ENCODE measurements around the gene COL9A1. TPM values are rescaled to one million over a fixed set of nuclear protein-coding genes. Genes with fewer than 3 reads are reported as not detected.

The COL9A1 gene
- total and polyA plus RNA-seq, 9 of the 15 experiments (the other 6 are each of a cell fraction or from before 2014, with no cell fraction given): 0.01 to 0.13 (median 0.06) TPM; not detected in 1

DNA sequence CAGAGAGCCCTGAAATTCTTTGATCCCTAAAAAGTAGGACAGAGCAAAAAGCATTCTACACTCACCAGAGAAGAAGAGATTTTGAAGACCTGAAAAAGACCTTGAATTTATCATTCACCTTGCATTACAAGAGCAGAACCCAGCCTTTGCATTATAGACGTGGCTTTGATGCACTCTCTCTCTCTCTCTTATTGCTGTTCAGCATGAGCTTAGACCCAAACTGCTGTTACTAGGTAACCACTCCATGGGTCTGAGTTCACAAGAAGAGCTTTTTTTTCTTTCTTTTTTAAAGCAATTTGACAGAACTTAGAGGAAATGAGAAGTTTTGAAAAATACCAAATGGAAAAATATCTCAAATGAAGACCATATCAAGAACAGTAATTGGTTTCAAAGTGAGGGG, 44.4 kb downstream of the COL9A1 start:
- in situ Hi-C loops (cut with MboI) (no loop called here), intact Hi-C loops (cut with micrococcal nuclease) (no loop called here)
- Histone ChIP-seq H3K27ac (ENCODE audit: extremely low read depth, low read depth, low read length) (no peak overlapping the region), H3K27me3 (ENCODE audit: control insufficient read depth in 2 of 2, insufficient read depth in 2 of 2, low read length in 2 of 2) (peaks cover 2 to 7% of the 10 kb centered on the region in 2 experiments; a peak in 2 of 5 replicates), H3K9ac (ENCODE audit: insufficient read depth in 1 of 2, low read depth in 2 of 2, low read length in 2 of 2) (no peak overlapping the region), H3K36me3 (ENCODE audit: control insufficient read depth, insufficient read depth, low read length) (no peaks in the 10 kb centered on the region), H3K9me1 (ENCODE audit: control insufficient read depth, insufficient read depth, low read length) (no peaks in the 10 kb centered on the region), H3K4me2 (ENCODE audit: insufficient read depth, low read length) (no peak overlapping the region), H3K4me3 (no peak overlapping the region), H3K4me1 (replicated peaks in 1 of 2; ENCODE audit: control insufficient read depth in 2 of 2, insufficient read depth in 2 of 2, low read length in 2 of 2) (no peaks in the 10 kb centered on the region), H3K9me3 (replicated peaks; ENCODE audit: control insufficient read depth, insufficient read depth, low read depth, low read length) (no peaks in the 10 kb centered on the region), H3K79me2 (ENCODE audit: control insufficient read depth, insufficient read depth, low read length) (no peaks in the 10 kb centered on the region), H2AFZ (ENCODE audit: low read depth, low read length) (no peak overlapping the region), H4K20me1 (replicated peaks; ENCODE audit: control insufficient read depth, insufficient read depth, low read length) (no peaks in the 10 kb centered on the region; the same call in 1 of the 2 replicates)
- no peak for ATAC-seq
- no peak for TF ChIP-seq DEAF1 (CRISPR knock-in tag; IDR thresholded peaks at IDR 0.05)
- TF ChIP-seq MITF (IDR thresholded peaks at IDR 0.05): no peak
- no peak for TF ChIP-seq UBTF (IDR thresholded peaks at IDR 0.05; ENCODE audit: borderline replicate concordance in 1 of 2, low read depth in 2 of 2, low read length in 2 of 2)
- TF ChIP-seq, protein P1, sequence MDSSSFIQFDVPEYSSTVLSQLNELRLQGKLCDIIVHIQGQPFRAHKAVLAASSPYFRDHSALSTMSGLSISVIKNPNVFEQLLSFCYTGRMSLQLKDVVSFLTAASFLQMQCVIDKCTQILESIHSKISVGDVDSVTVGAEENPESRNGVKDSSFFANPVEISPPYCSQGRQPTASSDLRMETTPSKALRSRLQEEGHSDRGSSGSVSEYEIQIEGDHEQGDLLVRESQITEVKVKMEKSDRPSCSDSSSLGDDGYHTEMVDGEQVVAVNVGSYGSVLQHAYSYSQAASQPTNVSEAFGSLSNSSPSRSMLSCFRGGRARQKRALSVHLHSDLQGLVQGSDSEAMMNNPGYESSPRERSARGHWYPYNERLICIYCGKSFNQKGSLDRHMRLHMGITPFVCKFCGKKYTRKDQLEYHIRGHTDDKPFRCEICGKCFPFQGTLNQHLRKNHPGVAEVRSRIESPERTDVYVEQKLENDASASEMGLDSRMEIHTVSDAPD (CRISPR knock-in tag; IDR thresholded peaks at IDR 0.05): no peak
- TF ChIP-seq E2F3 (CRISPR knock-in tag; IDR thresholded peaks at IDR 0.05): no peak
- TF ChIP-seq, protein P2, sequence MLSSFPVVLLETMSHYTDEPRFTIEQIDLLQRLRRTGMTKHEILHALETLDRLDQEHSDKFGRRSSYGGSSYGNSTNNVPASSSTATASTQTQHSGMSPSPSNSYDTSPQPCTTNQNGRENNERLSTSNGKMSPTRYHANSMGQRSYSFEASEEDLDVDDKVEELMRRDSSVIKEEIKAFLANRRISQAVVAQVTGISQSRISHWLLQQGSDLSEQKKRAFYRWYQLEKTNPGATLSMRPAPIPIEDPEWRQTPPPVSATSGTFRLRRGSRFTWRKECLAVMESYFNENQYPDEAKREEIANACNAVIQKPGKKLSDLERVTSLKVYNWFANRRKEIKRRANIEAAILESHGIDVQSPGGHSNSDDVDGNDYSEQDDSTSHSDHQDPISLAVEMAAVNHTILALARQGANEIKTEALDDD (IDR thresholded peaks at IDR 0.05): no peak
- TF ChIP-seq CBX1 (IDR thresholded peaks at IDR 0.05; ENCODE audit: low read depth): no peak
- FAIRE-seq: no peak
- DNase-seq (ENCODE audit: extremely low read depth in 1 of 4, low spot score in 3 of 4): no peak
- 0% methylated on average over 1 of the region's 1 CpG for WGBS (ENCODE audit: insufficient coverage, low coverage, missing lambda C conversion rate)
- ChIA-PET POLR2A (no interaction called here), CTCF (ENCODE audit: low intra/inter-chr PET ratio) (no interaction called here)
- BruUV-seq (replicated peaks): no TSS peak

Data from K562 (cell line).